CD4-positive, alpha-beta memory T cell (primary cell): ENCODE data around the gene DIP2A. TPM values are rescaled to one million over a fixed set of nuclear protein-coding genes. Genes with fewer than 3 reads are reported as not detected.
A peak's percentile ranks its signal among the peaks of the same experiment; 100 is the strongest.

Experiments
- CTCF ChIA-PET: fragments of 350-600 bp; sonication (Branson Sonifier 250); formaldehyde crosslinking; loops from one replicate; lab custom pipeline; 2021; ENCODE audit warnings: inconsistent platforms; ENCODE audit not compliant: partially characterized antibody; lab: Charles Lee
- POLR2A ChIA-PET: fragments of 350-600 bp; sonication (Branson Sonifier 250); formaldehyde crosslinking; loops from one replicate; lab custom pipeline; 2021; ENCODE audit not compliant: partially characterized antibody; lab: Charles Lee
- DNase-seq, 5 donors: peaks; one replicate each; pipeline versions ENCODE4 v3.0.0 to v3.0.0-alpha.2; 2020 to 2022; ENCODE audit warnings: mixed read lengths in 1 of 5
- H3K27ac ChIP-seq: one replicate; pipeline ENCODE4 v1.7.0; 2013; ENCODE audit warnings: low read depth, low read length
- H3K27me3 ChIP-seq: 2 replicates; pipeline ENCODE4 v1.7.0; 2013; ENCODE audit warnings: mild to moderate bottlenecking, low read length, moderate library complexity; ENCODE audit not compliant: insufficient read depth
- H3K36me3 ChIP-seq: 2 replicates; pipeline ENCODE4 v1.7.0; 2013; ENCODE audit warnings: mild to moderate bottlenecking, low read length, moderate library complexity; ENCODE audit not compliant: insufficient read depth
- H3K4me1 ChIP-seq: 2 replicates; pipeline ENCODE4 v1.7.0; 2013; ENCODE audit warnings: mild to moderate bottlenecking, low read length, moderate library complexity; ENCODE audit not compliant: insufficient read depth
- H3K4me3 ChIP-seq, 2 donors: one replicate each; pipeline ENCODE4 v1.7.0; 2013; ENCODE audit warnings: low read length in 2 of 2, mild to moderate bottlenecking in 1 of 2
- H3K9me3 ChIP-seq, 2 donors: one replicate each; pipeline ENCODE4 v1.7.0; 2013; ENCODE audit warnings: low read length in 2 of 2, control low read depth in 1 of 2; ENCODE audit not compliant: control insufficient read depth in 1 of 2
- H3K27ac Mint-ChIP-seq, 7 donors: one replicate each; pipeline ENCODE4 v1.8.0; 2020 to 2021; ENCODE audit warnings: mixed read lengths in 7 of 7, mild to moderate bottlenecking in 6 of 7, inconsistent platforms in 3 of 7, moderate library complexity in 3 of 7
- H3K27me3 Mint-ChIP-seq, 2 donors: one replicate each; pipeline ENCODE4 v1.8.0; 2020 to 2021; ENCODE audit warnings: mixed read lengths in 2 of 2
- H3K36me3 Mint-ChIP-seq, 2 donors: one replicate each; pipeline ENCODE4 v1.8.0; 2020 to 2021; ENCODE audit warnings: mixed read lengths in 2 of 2, inconsistent platforms in 1 of 2, mild to moderate bottlenecking in 1 of 2
- H3K4me1 Mint-ChIP-seq, 4 donors: one replicate each; pipeline ENCODE4 v1.8.0; 2020 to 2021; ENCODE audit warnings: mixed read lengths in 4 of 4, mild to moderate bottlenecking in 1 of 4
- H3K4me3 Mint-ChIP-seq, 8 donors: one replicate each; pipeline ENCODE4 v1.8.0; 2020 to 2021; ENCODE audit warnings: mixed read lengths in 8 of 8, mild to moderate bottlenecking in 7 of 8, moderate library complexity in 6 of 8, inconsistent platforms in 3 of 8
- H3K9me3 Mint-ChIP-seq, 8 donors: one replicate each; pipeline ENCODE4 v1.8.0; 2020 to 2021; ENCODE audit warnings: mixed read lengths in 8 of 8, mild to moderate bottlenecking in 5 of 8, inconsistent platforms in 3 of 8, moderate library complexity in 1 of 8
- intact Hi-C: fragments of 100-400 bp; cut with micrococcal nuclease; formaldehyde crosslinking; loops from one replicate; pipeline ENCODE4 v1.15.1; 2023
- polyA plus RNA-seq, 2 donors: library from polyadenylated mRNA; unstranded; fragments of 300-500 nt; fragmentation: Illumina TruSeq; gene quantifications; one replicate each; pipeline ENCODE4 v1.2.3, GENCODE V29; 2021
- total RNA-seq, 2 experiments: library from RNA; stranded (reverse); gene quantifications; one replicate each; pipeline ENCODE4 v1.2.3, GENCODE V29; 2021

The DIP2A gene
- total and polyA plus RNA-seq, 4 experiments from 2014 or later, result 14.1 to 95.9 (median 56.2) TPM

- peaks cover 26% of the 10 kb centered on the region for H3K4me1 ChIP-seq
- peak overlapping the region in 1 of 7 donors; percentile 57 for H3K27ac Mint-ChIP-seq
- POLR2A ChIA-PET, result no interaction called here
- no peak for DNase-seq
- H3K27me3 Mint-ChIP-seq, result no peaks in the 10 kb centered on the region
- H3K27ac ChIP-seq, result no peak overlapping the region
- CTCF ChIA-PET, result no interaction called here
- no peak overlapping the region for H3K4me3 Mint-ChIP-seq
- no peaks in the 10 kb centered on the region for H3K9me3 ChIP-seq
- peaks cover 5% of the 10 kb centered on the region for H3K36me3 ChIP-seq
- H3K4me3 ChIP-seq, result no peak overlapping the region
- H3K36me3 Mint-ChIP-seq, result peaks cover 19 to 24% of the 10 kb centered on the region in 2 donors
- intact Hi-C loops, result no loop called here
- no peaks in the 10 kb centered on the region for H3K9me3 Mint-ChIP-seq
- H3K4me1 Mint-ChIP-seq, result peaks cover 6 to 30% (median 13%) of the 10 kb centered on the region in 4 donors
- H3K27me3 ChIP-seq, result no peaks in the 10 kb centered on the region
These were observed 36.7 kb upstream of the DIP2A start for GRCh38 chr21:46421756-46422555.

DNA sequence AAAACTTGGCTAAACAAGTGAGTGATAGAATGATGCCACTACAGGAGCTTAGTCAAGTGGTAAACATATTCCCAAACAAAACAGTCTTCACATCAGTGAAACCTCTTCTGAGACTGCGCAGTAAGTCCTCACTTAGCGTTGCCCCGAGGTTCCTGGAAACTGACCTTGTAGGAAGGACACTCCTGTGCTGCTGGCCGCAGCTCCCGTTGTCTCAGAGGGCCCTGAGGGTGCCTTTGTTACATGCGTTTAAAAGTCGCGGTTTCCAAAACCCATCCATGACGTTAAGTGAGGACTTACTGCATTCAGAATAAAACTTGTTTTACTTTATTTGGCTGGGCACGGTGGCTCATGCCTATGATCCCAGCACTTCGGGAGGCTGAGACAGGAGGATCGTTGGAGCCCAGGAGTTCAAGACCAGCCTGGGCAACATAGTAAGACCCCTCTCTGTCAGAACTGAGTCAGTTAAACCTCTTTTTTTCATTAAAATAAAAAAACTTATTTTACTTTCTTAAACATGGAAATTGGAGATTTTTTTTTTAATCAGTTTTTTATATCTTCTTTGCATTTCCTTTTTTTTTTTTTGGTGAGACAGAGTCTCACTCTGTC, 36.0 kb upstream of the DIP2A start:
- Mint-ChIP-seq H3K36me3 (peaks cover 19 to 23% of the 10 kb centered on the region in 2 donors), H3K9me3 (no peaks in the 10 kb centered on the region), H3K4me3 (no peak overlapping the region), H3K27me3 (no peaks in the 10 kb centered on the region), H3K27ac (peak overlapping the region in 5 of 7 donors; percentile 64 to 81 (median 80)), H3K4me1 (peaks cover 6 to 30% (median 13%) of the 10 kb centered on the region in 4 donors)
- Histone ChIP-seq H3K36me3 (peaks cover 11% of the 10 kb centered on the region), H3K9me3 (no peaks in the 10 kb centered on the region), H3K4me3 (no peak overlapping the region), H3K27ac (no peak overlapping the region), H3K27me3 (no peaks in the 10 kb centered on the region), H3K4me1 (peaks cover 26% of the 10 kb centered on the region)
- ChIA-PET CTCF (no interaction called here), POLR2A (interaction anchor here (1.5 kb wide), 1 partner anchor 38 kb away, joined by 3 read pairs; no protein-coding TSS in a partner anchor)
- DNase-seq, result no peak
- intact Hi-C loops, result no loop called here

DNA sequence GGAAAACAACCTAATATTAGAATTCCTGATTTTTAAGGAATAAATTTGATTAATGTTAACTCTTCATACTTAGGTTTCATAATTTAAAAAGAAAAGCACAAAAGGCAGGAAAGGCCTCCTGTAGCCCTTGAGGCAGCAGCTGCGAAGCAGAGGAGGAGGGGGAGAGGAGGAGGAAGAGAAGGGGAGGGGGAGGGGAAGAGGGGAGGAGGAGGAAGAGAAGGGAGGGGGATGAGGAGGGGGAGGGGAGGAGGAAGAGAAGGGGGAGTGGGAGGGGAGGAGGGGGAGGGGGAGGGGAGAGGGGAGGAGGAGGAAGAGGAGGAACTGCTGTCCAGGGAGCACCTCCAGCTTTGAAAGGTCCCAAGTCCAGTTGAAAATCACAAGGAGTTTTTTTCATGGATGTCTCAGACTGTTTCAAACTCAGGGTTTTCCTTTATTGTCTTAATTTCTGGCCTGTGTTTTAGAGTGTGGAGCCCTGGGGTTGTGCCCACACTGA, 35.1 kb upstream of the DIP2A start:
- H3K4me3 Mint-ChIP-seq, result peak overlapping the region in 6 of 8 donors; percentile 60 to 78 (median 66)
- H3K27ac Mint-ChIP-seq, result peak overlapping the region; percentile 67 to 94 (median 88)
- H3K4me1 Mint-ChIP-seq, result peaks cover 6 to 30% (median 13%) of the 10 kb centered on the region in 4 donors
- no peaks in the 10 kb centered on the region for H3K9me3 Mint-ChIP-seq
- Histone ChIP-seq H3K4me3 (no peak overlapping the region), H3K27ac (peak overlapping the region; percentile 33), H3K36me3 (peaks cover 19% of the 10 kb centered on the region), H3K4me1 (peaks cover 26% of the 10 kb centered on the region), H3K9me3 (no peaks in the 10 kb centered on the region), H3K27me3 (no peaks in the 10 kb centered on the region)
- peaks cover 15 to 17% of the 10 kb centered on the region in 2 donors for H3K36me3 Mint-ChIP-seq
- intact Hi-C loops, result no loop called here
- no peaks in the 10 kb centered on the region for H3K27me3 Mint-ChIP-seq
- DNase-seq, result no peak
- POLR2A ChIA-PET, result interaction anchor here (1.0 to 1.5 kb wide), 2 partner anchors 35 to 37 kb away, joined by 3 to 4 read pairs; partner anchors contain the start of gene DIP2A
- CTCF ChIA-PET, result interaction anchor here (1.1 kb wide), 1 partner anchor 33 kb away, joined by 3 read pairs; no protein-coding TSS in a partner anchor

DNA sequence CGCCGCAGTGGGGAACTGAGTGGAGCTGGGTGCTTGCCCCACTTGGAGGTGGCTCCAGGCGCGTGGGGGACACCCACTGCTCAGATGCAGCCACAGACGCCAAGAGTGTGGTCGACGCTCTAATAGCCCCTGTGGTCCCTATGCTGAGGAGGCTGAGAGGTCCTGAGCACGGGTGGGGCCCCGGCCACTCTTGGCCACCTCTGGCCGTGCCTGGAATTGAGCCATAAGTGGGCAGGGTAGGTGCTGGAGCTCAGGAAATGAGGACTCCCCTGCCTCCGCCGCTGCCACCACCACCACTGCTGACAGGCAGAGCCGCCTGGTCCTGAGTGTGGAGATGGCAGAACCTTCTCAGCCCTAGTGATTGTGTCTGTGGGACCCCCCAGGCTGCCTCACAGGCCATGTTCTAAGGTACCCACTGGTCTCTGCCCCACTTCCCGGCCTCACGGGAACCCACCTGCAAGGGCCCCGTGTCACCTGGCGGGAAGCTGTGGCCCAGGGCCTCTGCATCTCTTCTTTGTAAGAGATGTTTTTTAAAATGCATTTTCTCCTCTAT, 34.6 kb upstream of the DIP2A start:
- ChIA-PET POLR2A (interaction anchor here (1.0 to 1.5 kb wide), 2 partner anchors 35 to 36 kb away, joined by 3 to 4 read pairs; partner anchors contain the start of gene DIP2A), CTCF (interaction anchor here (1.1 kb wide), 1 partner anchor 32 kb away, joined by 3 read pairs; no protein-coding TSS in a partner anchor)
- H3K4me3 Mint-ChIP-seq, result peak overlapping the region in 6 of 8 donors; percentile 60 to 78 (median 66)
- H3K36me3 Mint-ChIP-seq, result peaks cover 12 to 13% of the 10 kb centered on the region in 2 donors
- no peak overlapping the region for H3K4me3 ChIP-seq
- no peaks in the 10 kb centered on the region for H3K9me3 ChIP-seq
- H3K9me3 Mint-ChIP-seq, result no peaks in the 10 kb centered on the region
- peak overlapping the region; percentile 33 for H3K27ac ChIP-seq
- peak overlapping the region; percentile 67 to 94 (median 88) for H3K27ac Mint-ChIP-seq
- intact Hi-C loops, result no loop called here
- peaks cover 20% of the 10 kb centered on the region for H3K36me3 ChIP-seq
- H3K27me3 ChIP-seq, result no peaks in the 10 kb centered on the region
- H3K4me1 ChIP-seq, result peaks cover 26% of the 10 kb centered on the region
- DNase-seq, result peak in 4 of 5 donors; percentile 26 to 32 (median 30)
- H3K27me3 Mint-ChIP-seq, result no peaks in the 10 kb centered on the region
- H3K4me1 Mint-ChIP-seq, result peaks cover 6 to 30% (median 13%) of the 10 kb centered on the region in 4 donors

GRCh38 chr21:46424621-46425020, 34.1 kb upstream of the DIP2A start:
- Mint-ChIP-seq H3K36me3 (peaks cover 7 to 13% of the 10 kb centered on the region in 2 donors), H3K4me1 (peaks cover 6 to 30% (median 13%) of the 10 kb centered on the region in 4 donors), H3K27me3 (no peaks in the 10 kb centered on the region), H3K9me3 (no peaks in the 10 kb centered on the region), H3K27ac (peak overlapping the region; percentile 67 to 97 (median 92)), H3K4me3 (peak overlapping the region; percentile 29 to 80 (median 69))
- intact Hi-C loops, result no loop called here
- Histone ChIP-seq H3K27ac (peak overlapping the region; percentile 56), H3K4me1 (peaks cover 26% of the 10 kb centered on the region), H3K36me3 (peaks cover 20% of the 10 kb centered on the region), H3K4me3 (no peak overlapping the region), H3K27me3 (no peaks in the 10 kb centered on the region), H3K9me3 (no peaks in the 10 kb centered on the region)
- ChIA-PET CTCF (no interaction called here), POLR2A (interaction anchor here (1.0 to 1.5 kb wide), 3 partner anchors 33 to 36 kb away, joined by 3 to 5 read pairs (median 4); partner anchors contain the start of gene DIP2A)
- peak in 4 of 5 donors; percentile 35 to 45 (median 39) for DNase-seq

- H3K36me3 ChIP-seq, result peaks cover 23% of the 10 kb centered on the region
- H3K27me3 ChIP-seq, result no peaks in the 10 kb centered on the region
- peaks cover 6 to 30% (median 13%) of the 10 kb centered on the region in 4 donors for H3K4me1 Mint-ChIP-seq
- peak overlapping the region; percentile 29 to 80 (median 69) for H3K4me3 Mint-ChIP-seq
- peak in 1 of 5 donors; percentile 10 for DNase-seq
- H3K27ac Mint-ChIP-seq, result peak overlapping the region; percentile 67 to 97 (median 92)
- H3K4me1 ChIP-seq, result peaks cover 26% of the 10 kb centered on the region
- CTCF ChIA-PET, result no interaction called here
- no peaks in the 10 kb centered on the region for H3K9me3 ChIP-seq
- intact Hi-C loops, result no loop called here
- H3K4me3 ChIP-seq, result no peak overlapping the region
- peak overlapping the region; percentile 56 for H3K27ac ChIP-seq
- POLR2A ChIA-PET, result interaction anchor here (1.2 kb wide), 1 partner anchor 33 kb away, joined by 5 read pairs; no protein-coding TSS in a partner anchor
- no peaks in the 10 kb centered on the region for H3K9me3 Mint-ChIP-seq
- H3K27me3 Mint-ChIP-seq, result no peaks in the 10 kb centered on the region
- peaks cover 6 to 13% of the 10 kb centered on the region in 2 donors for H3K36me3 Mint-ChIP-seq
These were observed 33.6 kb upstream of the DIP2A start for GRCh38 chr21:46425041-46425440.
